Measurements from ENCODE around the gene SLC25A43.

SLC25A43 gene

GRCh38 chrX:119459181-119459580, 60.0 kb downstream of the SLC25A43 start:
- DNase-seq (ENCODE audit: low read depth in 1 of 2, low spot score in 1 of 2): no peak
- H3K27ac ChIP-seq (replicated peaks): no peak overlapping the region
- TF ChIP-seq POLR2AphosphoS5 (IDR thresholded peaks at IDR 0.05; ENCODE audit: low read depth): no peak
- TF ChIP-seq SPI1 (IDR thresholded peaks at IDR 0.05; ENCODE audit: borderline replicate concordance, low read depth): no peak
- TF ChIP-seq CTCF (IDR thresholded peaks at IDR 0.05; ENCODE audit: insufficient read depth, low read length): no peak
- TF ChIP-seq REST (IDR thresholded peaks at IDR 0.05; ENCODE audit: insufficient replicate concordance, low read depth): no peak
- no peak for TF ChIP-seq GABPA (IDR thresholded peaks at IDR 0.05; ENCODE audit: low read depth)

GRCh38 chrX:119465555-119465954, 66.4 kb downstream of the SLC25A43 start:
- Histone ChIP-seq H3K4me3 (replicated peaks; ENCODE audit: insufficient read depth, low read length) (no peak overlapping the region), H3K27ac (replicated peaks) (no peak overlapping the region), H3K27me3 (ENCODE audit: insufficient read depth, poor library complexity, severe bottlenecking) (no peaks in the 10 kb centered on the region)
- no peak for DNase-seq (ENCODE audit: low read depth in 1 of 2, low spot score in 1 of 2)
- no peak for TF ChIP-seq CTCF (IDR thresholded peaks at IDR 0.05; ENCODE audit: insufficient read depth, low read length)
- no peak for TF ChIP-seq REST (IDR thresholded peaks at IDR 0.05; ENCODE audit: insufficient replicate concordance, low read depth)
- TF ChIP-seq SPI1 (IDR thresholded peaks at IDR 0.05; ENCODE audit: borderline replicate concordance, low read depth): no peak
- no peak for TF ChIP-seq GABPA (IDR thresholded peaks at IDR 0.05; ENCODE audit: low read depth)
- no peak for TF ChIP-seq POLR2AphosphoS5 (IDR thresholded peaks at IDR 0.05; ENCODE audit: low read depth)

More at GRCh38 chrX:119459181-119459580, 60.0 kb downstream of the SLC25A43 start:
- Histone ChIP-seq H3K4me3 (replicated peaks; ENCODE audit: insufficient read depth, low read length) (no peak overlapping the region), H3K27me3 (ENCODE audit: insufficient read depth, poor library complexity, severe bottlenecking) (no peaks in the 10 kb centered on the region)

- Histone ChIP-seq H3K4me3 (replicated peaks; ENCODE audit: insufficient read depth, low read length) (no peak overlapping the region), H3K27me3 (ENCODE audit: insufficient read depth, poor library complexity, severe bottlenecking) (no peaks in the 10 kb centered on the region), H3K27ac (replicated peaks) (no peak overlapping the region)
- DNase-seq (ENCODE audit: low read depth in 1 of 2, low spot score in 1 of 2): no peak
- TF ChIP-seq CTCF (IDR thresholded peaks at IDR 0.05; ENCODE audit: insufficient read depth, low read length) (no peak), SPI1 (IDR thresholded peaks at IDR 0.05; ENCODE audit: borderline replicate concordance, low read depth) (no peak), REST (IDR thresholded peaks at IDR 0.05; ENCODE audit: insufficient replicate concordance, low read depth) (no peak), GABPA (IDR thresholded peaks at IDR 0.05; ENCODE audit: low read depth) (no peak), POLR2AphosphoS5 (IDR thresholded peaks at IDR 0.05; ENCODE audit: low read depth) (no peak)
These were observed 67.8 kb downstream of the SLC25A43 start for GRCh38 chrX:119466970-119467369.
